HK-2 (cell line): ENCODE results near the gene FAM209B.
A peak's percentile ranks its signal among the peaks of the same experiment; 100 is the strongest.
"Not testable (repeated sequence)": the region's sequence is repeated elsewhere in the genome, so short reads cannot be mapped to it uniquely, and the experiment has no call there.

ENCODE experiments used
- DNase-seq: peaks from one replicate; pipeline ENCODE4 v3.0.0-alpha.2; 2018; ENCODE audit not compliant: unreplicated experiment

FAM209B gene, protein sequence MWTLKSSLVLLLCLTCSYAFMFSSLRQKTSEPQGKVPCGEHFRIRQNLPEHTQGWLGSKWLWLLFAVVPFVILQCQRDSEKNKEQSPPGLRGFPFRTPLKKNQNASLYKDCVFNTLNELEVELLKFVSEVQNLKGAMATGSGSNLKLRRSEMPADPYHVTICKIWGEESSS

GRCh38 chr20:56532946-56533345, at the start of gene FAM209B:
FAM209B (plus strand) TSS chr20:56533246; CDS start chr20:56533342, 96 bp downstream.
- DNase-seq: not testable (repeated sequence)

GRCh38 chr20:56483970-56484369, 49.1 kb upstream of the FAM209B start:
- no peak for DNase-seq

GRCh38 chr20:56487216-56487615, 45.8 kb upstream of the FAM209B start:
- no peak for DNase-seq

DNA sequence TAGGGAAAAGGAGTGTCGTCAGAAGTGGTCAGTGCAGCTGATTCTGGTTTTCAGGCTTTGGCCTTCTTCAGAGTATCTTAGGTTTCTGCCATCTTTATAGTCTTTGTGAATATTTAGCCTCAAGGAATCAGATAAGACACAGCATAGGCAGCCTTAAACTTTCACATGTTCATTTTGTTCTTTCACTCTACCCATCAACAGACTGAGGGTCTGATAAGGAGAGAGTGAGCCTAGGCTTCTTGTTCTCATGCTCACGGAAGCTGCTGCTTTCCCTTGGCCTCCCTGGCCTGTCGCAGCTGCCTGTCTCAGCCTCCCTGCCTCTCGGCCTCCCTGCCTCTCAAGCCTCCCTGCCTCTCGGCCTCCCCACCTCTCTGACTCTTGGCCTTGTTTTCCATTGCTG, 44.5 kb upstream of the FAM209B start:
- no peak for DNase-seq

DNA sequence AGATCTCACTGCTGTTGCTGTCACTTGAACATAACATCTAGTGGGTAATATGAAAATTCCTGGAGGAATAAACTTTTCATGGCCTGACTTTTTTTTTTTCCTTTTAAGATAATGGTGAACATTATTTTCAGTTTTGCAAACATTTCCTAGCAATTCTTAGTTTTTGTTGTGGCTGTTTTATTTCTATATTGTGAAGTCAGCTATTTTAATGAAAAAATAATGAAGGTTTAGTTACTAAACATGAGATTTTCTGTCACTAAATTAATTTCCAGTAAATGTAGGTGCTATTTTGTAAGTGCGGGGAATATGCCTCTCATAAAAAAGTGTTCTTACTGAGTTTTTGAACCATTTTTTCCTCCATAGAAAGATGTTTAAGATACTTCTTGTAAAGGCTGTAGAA, 31.9 kb upstream of the FAM209B start:
- no peak for DNase-seq

DNA sequence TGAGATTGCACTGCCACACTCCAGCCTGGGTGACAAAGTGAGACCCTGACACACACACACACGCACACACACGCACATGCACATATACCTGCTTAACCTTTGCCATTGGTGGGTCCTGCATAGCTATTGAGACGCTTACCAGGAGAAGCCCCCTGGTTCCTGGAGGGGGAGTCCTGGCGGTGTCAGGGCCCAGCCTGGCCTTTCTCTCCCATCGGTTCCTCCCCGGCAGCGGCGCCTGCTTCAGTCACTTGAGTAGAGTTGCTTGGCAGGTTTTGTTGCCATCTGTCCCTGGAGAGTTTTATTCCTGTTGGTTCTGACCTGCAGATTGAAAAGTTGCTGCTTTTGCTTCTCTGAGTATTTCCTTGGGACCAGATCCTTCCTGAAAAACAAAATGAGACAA, 29.1 kb upstream of the FAM209B start:
- no peak for DNase-seq

GRCh38 chr20:56504373-56505005, 28.6 kb upstream of the FAM209B start:
- no peak for DNase-seq

- DNase-seq: no peak
These were observed 26.9 kb upstream of the FAM209B start for GRCh38 chr20:56506103-56506502.

DNA sequence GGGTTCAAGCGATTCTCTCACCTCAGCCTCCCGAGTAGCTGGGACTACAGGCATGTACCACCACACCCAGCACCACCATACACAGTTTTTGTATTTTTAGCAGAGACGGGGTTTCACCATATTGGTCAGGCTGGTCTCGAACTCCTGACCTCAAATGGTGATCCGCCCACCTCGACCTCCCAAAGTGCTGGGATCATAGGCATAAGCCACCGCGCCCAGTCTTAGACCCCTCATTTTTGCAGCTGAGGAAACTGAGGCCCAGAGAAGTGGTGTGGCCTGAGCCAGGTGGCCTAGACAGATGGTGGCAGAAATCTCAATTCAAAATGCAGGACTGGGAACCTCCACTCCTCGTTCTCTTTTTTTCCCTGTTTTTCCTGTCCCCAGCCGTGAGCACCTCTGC, 21.1 kb upstream of the FAM209B start:
- no peak for DNase-seq

GRCh38 chr20:56513161-56514150, 19.6 kb upstream of the FAM209B start:
- peak; percentile 11 for DNase-seq

DNA sequence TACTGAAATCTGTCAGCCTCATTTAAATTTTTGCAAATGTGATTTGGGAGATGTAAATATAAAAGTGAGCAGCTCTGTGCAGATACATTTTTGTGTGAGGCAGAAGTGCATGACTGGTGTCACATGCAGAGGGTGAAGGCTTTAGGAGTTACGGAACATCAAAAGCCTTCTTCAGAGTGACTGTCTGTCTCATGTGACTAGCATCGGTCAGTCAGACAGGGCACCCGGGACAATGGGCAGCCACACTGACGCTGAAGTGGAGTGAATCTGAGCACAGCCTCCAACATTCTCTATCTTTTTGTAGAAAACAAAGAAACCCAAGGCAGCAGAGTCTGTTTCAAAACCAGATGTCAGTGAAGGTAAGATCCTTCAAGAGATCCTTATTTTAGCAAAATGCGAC, 16.4 kb upstream of the FAM209B start:
- no peak for DNase-seq

DNA sequence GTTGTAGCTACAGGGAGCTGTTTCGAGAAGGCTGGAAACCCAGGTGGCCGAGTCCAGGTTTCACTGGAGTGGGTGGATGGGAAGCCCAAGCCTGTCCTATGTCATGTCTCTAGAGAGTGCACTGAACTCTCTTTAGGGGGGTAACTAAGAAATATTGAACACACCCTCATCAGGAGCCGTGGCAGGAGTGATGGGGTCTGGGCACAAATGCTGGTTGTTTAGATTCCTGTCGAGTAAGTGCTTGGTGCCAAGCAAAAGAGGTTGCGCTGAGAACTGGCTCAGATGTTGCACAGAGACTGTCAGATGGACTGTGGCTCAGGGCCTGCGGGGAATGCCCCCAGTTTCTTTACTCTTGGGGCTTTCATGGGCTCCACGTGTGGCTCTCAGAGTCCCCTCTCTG, 15.8 kb upstream of the FAM209B start:
- no peak for DNase-seq

DNA sequence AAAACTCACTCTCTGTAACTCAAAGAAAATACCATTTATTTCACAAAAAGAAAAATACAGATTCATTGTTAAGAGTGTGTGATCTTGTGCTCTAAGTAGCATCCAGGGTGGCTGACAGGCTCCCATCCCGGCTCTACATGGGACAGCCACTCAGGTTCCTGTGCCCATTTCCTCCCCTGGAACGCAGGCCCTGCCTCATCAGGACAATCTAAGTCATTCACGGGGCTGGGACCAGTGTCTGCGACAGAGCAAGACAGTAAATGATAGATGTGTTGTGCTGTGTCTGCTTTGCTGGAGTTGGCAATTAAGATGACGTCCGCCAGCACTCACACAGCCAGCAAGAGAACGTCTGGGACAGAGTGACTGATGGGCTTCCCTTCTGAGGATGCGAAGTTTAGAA, 15.4 kb upstream of the FAM209B start:
- DNase-seq: no peak

GRCh38 chr20:56518126-56518525, 14.9 kb upstream of the FAM209B start:
- no peak for DNase-seq

- no peak for DNase-seq
These were observed 14.2 kb upstream of the FAM209B start for GRCh38 chr20:56518721-56519398.

- DNase-seq: no peak
These were observed 13.5 kb upstream of the FAM209B start for GRCh38 chr20:56519551-56519950.

DNA sequence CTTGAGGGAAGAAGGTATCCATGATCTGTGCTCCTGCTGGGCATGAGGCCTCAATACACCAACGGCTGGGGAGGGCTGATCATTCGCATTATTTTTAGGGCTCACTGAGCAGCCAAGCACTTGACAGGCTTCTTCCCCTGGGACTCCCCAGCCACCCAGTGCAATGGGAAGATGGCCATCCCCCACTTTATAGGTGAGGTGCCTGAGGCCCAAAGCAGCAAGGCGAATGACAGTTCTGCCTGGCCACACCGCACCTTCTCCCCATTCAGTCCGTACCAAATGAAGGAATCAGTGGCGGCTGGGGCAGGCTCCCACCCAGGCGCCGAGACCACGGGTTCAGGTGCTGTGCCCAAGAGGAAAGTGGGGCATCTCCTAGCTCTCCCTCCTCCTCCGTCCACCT, 12.9 kb upstream of the FAM209B start:
- DNase-seq: no peak

DNA sequence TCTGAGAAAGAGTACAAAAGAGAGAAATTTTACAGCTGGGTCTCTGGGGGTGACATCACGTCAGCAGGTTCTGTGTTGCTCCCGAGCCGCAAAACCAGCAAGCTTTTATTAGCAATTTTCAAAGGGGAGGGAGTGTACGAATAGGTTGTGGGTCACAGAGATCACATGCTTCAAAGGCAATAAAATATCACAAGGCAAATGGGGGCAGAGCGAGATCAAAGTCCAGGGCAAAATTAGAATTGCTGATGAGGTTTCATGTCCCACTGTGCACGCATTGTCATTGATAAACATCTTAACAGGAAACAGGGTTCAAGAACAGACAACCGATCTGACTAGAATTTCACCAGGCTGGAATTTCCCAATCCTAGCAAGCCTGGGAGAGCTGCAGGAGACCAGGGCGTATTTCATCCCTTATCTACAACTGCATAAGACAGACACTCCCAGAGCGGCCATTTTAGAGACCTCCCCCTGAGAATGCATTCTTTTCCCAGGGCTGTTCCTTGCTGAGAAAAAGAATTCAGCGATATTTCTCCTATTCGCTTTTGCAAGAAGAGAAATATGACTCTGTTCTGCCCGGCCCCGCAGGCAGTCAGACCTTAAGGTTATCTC, 12.2 kb upstream of the FAM209B start:
- not testable (repeated sequence) for DNase-seq

- DNase-seq: no peak
These were observed 10.7 kb upstream of the FAM209B start for GRCh38 chr20:56522311-56522710.

- DNase-seq: not testable (repeated sequence)
These were observed 8.6 kb upstream of the FAM209B start, which contains the start of gene FAM209A for GRCh38 chr20:56524444-56524843. FAM209A (plus strand) TSS chr20:56524744; CDS start chr20:56524809, 65 bp downstream.

DNA sequence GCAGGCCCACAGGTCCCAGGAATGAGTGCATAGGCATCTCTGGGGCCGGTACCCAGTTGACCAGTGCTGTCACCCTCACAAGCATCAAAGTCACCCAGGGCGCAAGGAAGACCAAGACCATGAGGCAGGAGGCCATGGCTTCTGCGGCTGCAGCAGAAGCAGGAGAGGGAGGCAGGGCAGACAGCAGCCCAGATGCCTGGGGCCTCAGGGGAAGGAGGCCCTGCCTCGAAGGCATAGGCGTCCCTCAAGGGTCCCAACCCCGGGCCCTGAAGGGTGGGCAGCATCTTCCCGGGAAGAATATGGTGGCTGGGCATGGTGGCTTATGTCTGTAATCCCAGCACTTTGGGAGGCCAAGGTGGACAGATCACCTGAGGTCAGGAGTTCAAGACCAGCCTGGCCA, 5.5 kb upstream of the FAM209B start:
- DNase-seq: no peak

DNA sequence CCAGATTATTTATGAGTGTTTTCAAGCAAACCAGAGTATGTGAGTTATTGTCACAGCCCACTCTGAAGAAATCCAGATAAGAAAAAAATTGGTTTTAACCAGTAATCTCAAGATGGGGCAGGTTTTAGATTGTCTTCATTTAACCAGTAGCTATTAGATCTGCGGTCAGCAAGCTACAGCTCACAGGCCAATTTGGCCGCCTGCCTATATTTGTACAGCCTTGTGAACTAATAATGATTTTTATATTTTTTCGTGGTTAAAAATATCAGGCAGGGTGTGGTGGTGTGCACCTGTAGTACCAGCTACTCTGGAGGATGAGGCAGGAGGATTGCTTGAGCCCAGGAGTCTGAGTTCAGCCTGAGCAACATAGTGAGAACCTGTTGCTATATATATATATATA, 5.0 kb downstream of the FAM209B start:
- no peak for DNase-seq
